ENCODE results near the gene MALAT1. TPM values are rescaled to one million over a fixed set of nuclear protein-coding genes. Genes with fewer than 3 reads are reported as not detected.
A peak's percentile ranks its signal among the peaks of the same experiment; 100 is the strongest.

MALAT1 gene
- total and polyA plus RNA-seq, 2 of the 13 experiments (the other 11 are each of a cell fraction or from before 2014, with no cell fraction given), result 143 to 1,237 TPM

- TF ChIP-seq, protein P1, sequence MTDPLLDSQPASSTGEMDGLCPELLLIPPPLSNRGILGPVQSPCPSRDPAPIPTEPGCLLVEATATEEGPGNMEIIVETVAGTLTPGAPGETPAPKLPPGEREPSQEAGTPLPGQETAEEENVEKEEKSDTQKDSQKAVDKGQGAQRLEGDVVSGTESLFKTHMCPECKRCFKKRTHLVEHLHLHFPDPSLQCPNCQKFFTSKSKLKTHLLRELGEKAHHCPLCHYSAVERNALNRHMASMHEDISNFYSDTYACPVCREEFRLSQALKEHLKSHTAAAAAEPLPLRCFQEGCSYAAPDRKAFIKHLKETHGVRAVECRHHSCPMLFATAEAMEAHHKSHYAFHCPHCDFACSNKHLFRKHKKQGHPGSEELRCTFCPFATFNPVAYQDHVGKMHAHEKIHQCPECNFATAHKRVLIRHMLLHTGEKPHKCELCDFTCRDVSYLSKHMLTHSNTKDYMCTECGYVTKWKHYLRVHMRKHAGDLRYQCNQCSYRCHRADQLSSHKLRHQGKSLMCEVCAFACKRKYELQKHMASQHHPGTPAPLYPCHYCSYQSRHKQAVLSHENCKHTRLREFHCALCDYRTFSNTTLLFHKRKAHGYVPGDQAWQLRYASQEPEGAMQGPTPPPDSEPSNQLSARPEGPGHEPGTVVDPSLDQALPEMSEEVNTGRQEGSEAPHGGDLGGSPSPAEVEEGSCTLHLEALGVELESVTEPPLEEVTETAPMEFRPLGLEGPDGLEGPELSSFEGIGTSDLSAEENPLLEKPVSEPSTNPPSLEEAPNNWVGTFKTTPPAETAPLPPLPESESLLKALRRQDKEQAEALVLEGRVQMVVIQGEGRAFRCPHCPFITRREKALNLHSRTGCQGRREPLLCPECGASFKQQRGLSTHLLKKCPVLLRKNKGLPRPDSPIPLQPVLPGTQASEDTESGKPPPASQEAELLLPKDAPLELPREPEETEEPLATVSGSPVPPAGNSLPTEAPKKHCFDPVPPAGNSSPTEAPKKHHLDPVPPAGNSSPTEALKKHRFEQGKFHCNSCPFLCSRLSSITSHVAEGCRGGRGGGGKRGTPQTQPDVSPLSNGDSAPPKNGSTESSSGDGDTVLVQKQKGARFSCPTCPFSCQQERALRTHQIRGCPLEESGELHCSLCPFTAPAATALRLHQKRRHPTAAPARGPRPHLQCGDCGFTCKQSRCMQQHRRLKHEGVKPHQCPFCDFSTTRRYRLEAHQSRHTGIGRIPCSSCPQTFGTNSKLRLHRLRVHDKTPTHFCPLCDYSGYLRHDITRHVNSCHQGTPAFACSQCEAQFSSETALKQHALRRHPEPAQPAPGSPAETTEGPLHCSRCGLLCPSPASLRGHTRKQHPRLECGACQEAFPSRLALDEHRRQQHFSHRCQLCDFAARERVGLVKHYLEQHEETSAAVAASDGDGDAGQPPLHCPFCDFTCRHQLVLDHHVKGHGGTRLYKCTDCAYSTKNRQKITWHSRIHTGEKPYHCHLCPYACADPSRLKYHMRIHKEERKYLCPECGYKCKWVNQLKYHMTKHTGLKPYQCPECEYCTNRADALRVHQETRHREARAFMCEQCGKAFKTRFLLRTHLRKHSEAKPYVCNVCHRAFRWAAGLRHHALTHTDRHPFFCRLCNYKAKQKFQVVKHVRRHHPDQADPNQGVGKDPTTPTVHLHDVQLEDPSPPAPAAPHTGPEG (CRISPR knock-in tag; IDR thresholded peaks at IDR 0.05), result no peak
- TF ChIP-seq ZNF761 (CRISPR knock-in tag; conservative IDR thresholded peaks at IDR 0.05) (no peak), PITX1 (CRISPR knock-in tag; IDR thresholded peaks at IDR 0.05) (no peak), ZNF441 (CRISPR knock-in tag; IDR thresholded peaks at IDR 0.05; ENCODE audit: borderline replicate concordance) (no peak), ZNF720 (CRISPR knock-in tag; IDR thresholded peaks at IDR 0.05) (no peak), KDM2A (CRISPR knock-in tag; IDR thresholded peaks at IDR 0.05; ENCODE audit: borderline replicate concordance, low read depth) (peak; percentile 54; the same call in 1 of the 2 replicates), NFYB (CRISPR knock-in tag; IDR thresholded peaks at IDR 0.05) (no peak), HOXA3 (CRISPR knock-in tag; IDR thresholded peaks at IDR 0.05) (0 out of 2 replicates have a peak, but pooled peaks have one; percentile 18), SAP130 (CRISPR knock-in tag; IDR thresholded peaks at IDR 0.05; ENCODE audit: low read depth) (peak; percentile 84), ZBTB7B (CRISPR knock-in tag; IDR thresholded peaks at IDR 0.05) (no peak), ATRX (CRISPR knock-in tag; IDR thresholded peaks at IDR 0.05; ENCODE audit: borderline replicate concordance) (no peak), SMAD9 (CRISPR knock-in tag; IDR thresholded peaks at IDR 0.05) (no peak), RFXAP (CRISPR knock-in tag; IDR thresholded peaks at IDR 0.05; ENCODE audit: borderline replicate concordance) (no peak), NCOA5 (CRISPR knock-in tag; IDR thresholded peaks at IDR 0.05) (no peak), MIER2 (CRISPR knock-in tag; IDR thresholded peaks at IDR 0.05) (no peak), ZC3H13 (CRISPR knock-in tag; IDR thresholded peaks at IDR 0.05) (no peak), FOXA1 (IDR thresholded peaks at IDR 0.05) (no peak), FOXA1 (CRISPR knock-in tag; IDR thresholded peaks at IDR 0.05) (no peak), CEBPB (IDR thresholded peaks at IDR 0.05; ENCODE audit: borderline replicate concordance, low read depth, low read length) (no peak)
- TF ChIP-seq, protein P2, sequence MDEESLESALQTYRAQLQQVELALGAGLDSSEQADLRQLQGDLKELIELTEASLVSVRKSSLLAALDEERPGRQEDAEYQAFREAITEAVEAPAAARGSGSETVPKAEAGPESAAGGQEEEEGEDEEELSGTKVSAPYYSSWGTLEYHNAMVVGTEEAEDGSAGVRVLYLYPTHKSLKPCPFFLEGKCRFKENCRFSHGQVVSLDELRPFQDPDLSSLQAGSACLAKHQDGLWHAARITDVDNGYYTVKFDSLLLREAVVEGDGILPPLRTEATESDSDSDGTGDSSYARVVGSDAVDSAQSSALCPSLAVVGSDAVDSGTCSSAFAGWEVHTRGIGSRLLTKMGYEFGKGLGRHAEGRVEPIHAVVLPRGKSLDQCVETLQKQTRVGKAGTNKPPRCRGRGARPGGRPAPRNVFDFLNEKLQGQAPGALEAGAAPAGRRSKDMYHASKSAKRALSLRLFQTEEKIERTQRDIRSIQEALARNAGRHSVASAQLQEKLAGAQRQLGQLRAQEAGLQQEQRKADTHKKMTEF (CRISPR knock-in tag; IDR thresholded peaks at IDR 0.05), result no peak
- TF ChIP-seq, protein P3, sequence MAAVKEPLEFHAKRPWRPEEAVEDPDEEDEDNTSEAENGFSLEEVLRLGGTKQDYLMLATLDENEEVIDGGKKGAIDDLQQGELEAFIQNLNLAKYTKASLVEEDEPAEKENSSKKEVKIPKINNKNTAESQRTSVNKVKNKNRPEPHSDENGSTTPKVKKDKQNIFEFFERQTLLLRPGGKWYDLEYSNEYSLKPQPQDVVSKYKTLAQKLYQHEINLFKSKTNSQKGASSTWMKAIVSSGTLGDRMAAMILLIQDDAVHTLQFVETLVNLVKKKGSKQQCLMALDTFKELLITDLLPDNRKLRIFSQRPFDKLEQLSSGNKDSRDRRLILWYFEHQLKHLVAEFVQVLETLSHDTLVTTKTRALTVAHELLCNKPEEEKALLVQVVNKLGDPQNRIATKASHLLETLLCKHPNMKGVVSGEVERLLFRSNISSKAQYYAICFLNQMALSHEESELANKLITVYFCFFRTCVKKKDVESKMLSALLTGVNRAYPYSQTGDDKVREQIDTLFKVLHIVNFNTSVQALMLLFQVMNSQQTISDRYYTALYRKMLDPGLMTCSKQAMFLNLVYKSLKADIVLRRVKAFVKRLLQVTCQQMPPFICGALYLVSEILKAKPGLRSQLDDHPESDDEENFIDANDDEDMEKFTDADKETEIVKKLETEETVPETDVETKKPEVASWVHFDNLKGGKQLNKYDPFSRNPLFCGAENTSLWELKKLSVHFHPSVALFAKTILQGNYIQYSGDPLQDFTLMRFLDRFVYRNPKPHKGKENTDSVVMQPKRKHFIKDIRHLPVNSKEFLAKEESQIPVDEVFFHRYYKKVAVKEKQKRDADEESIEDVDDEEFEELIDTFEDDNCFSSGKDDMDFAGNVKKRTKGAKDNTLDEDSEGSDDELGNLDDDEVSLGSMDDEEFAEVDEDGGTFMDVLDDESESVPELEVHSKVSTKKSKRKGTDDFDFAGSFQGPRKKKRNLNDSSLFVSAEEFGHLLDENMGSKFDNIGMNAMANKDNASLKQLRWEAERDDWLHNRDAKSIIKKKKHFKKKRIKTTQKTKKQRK (IDR thresholded peaks at IDR 0.05; ENCODE audit: low read length), result no peak
- TF ChIP-seq, protein P4, sequence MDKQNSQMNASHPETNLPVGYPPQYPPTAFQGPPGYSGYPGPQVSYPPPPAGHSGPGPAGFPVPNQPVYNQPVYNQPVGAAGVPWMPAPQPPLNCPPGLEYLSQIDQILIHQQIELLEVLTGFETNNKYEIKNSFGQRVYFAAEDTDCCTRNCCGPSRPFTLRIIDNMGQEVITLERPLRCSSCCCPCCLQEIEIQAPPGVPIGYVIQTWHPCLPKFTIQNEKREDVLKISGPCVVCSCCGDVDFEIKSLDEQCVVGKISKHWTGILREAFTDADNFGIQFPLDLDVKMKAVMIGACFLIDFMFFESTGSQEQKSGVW (CRISPR knock-in tag; IDR thresholded peaks at IDR 0.05; ENCODE audit: borderline replicate concordance), result no peak
Observed at GRCh38 chr11:65468874-65469333, 29.9 kb upstream of the MALAT1 start (continued).

All from HepG2 (cell line).